ENCODE measurements around the gene SMC3. TPM values are rescaled to one million over a fixed set of nuclear protein-coding genes. Genes with fewer than 3 reads are reported as not detected.
A peak's percentile ranks its signal among the peaks of the same experiment; 100 is the strongest.

SMC3 gene
- total RNA-seq, 4 donors from 2014 or later: 16.2 to 32.4 (median 28.1) TPM

DNA sequence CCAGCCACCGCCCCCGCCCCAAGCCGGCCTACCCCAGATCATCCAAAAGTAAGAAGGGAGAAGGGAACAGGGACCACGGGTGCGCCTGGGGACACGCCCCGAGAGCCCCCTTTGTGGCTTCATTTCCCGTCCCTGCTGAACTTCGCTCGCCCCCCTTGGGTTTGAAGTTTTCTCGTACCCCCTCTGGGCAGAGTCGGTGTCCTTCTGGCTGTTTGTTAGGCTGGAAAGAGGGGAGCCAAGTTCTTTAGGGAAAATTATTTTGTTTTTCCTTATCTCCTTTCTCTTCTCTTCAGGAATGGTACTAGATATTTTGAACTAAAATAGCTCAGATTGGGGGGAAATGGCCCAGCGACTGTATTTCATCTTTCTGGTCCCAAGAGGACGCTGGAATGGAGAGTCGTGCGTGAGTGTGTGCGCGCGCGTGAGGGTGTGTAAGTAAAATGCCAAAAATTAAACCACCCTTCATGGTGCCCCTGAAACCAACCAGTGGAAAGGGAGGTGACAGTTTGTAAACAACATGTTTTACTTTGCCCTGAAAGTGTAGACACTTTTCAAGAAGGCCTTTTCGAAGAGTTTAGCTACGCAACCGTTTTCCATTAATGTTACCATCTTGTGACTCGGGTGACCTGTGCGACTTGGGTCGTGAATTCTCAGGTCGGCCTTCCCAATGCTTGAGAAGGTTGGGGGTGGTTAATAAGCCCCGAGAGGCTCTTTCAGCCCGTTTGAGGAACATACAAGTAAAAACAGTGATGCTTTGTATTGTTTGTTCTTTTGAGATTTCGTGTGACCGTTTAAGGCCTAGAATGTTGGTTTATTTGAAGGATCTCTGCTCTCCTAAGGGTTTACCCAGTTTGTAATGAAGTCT, 77.3 kb downstream of the SMC3 start:
- no peak for DNase-seq
- peaks cover 14 to 22% (median 18%) of the 10 kb centered on the region in 3 donors for H3K4me1 ChIP-seq
- no peak overlapping the region for H3K27ac ChIP-seq
- H3K4me3 ChIP-seq: peak overlapping the region; percentile 35 to 80 (median 50)
- H3K27me3 ChIP-seq: peaks cover 0 to 93% (median 15%) of the 10 kb centered on the region in 4 donors
- intact Hi-C loops (cut with DNase I): no loop called here
- TF ChIP-seq POLR2A (IDR thresholded peaks at IDR 0.05): no peak
- no peaks in the 10 kb centered on the region for H3K36me3 ChIP-seq
- 52 to 70% methylated on average over 22 to 28 of the region's 31 CpGs for WGBS, 2 donors
- H3K9me3 ChIP-seq: no peaks in the 10 kb centered on the region

DNA sequence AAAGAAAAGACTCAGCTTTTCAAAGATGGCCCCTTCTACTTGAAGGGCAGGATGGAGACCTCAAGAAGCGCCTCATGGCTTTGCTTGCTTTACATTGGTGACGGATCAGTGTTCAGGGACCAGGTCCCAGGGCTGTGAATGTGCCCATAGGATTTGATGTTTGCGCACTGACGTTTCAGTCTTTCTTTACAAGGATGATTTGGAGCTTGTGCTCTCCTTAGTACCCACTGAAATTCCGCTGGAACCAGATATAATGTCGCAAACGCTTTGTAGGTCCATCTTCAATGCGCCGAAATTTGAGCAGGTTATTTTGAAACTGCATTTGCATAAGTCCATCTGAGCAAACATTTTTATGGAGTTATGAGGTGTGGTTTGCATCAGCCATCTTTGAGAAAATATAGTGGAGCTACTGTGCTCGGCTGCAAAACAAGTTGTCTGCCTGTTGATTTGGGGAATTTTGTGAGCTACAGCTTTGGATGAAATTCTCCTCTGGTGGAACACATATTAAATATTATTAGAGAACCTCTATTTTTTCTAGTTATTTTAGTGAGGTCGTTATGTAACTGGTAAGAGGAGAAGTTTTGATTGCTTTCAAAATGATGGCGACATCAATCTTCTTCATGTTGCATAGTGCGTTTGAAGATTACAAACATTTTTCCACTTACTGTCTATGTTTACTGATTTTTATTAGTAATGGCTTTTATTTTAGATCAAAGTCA, 79.1 kb downstream of the SMC3 start:
- no peak for DNase-seq
- Histone ChIP-seq H3K27me3 (peaks cover 0 to 95% (median 15%) of the 10 kb centered on the region in 4 donors), H3K9me3 (no peaks in the 10 kb centered on the region), H3K36me3 (no peaks in the 10 kb centered on the region), H3K4me1 (peaks cover 14 to 22% (median 18%) of the 10 kb centered on the region in 3 donors), H3K27ac (no peak overlapping the region), H3K4me3 (no peak overlapping the region)
- intact Hi-C loops (cut with DNase I): no loop called here
- TF ChIP-seq, protein P1, sequence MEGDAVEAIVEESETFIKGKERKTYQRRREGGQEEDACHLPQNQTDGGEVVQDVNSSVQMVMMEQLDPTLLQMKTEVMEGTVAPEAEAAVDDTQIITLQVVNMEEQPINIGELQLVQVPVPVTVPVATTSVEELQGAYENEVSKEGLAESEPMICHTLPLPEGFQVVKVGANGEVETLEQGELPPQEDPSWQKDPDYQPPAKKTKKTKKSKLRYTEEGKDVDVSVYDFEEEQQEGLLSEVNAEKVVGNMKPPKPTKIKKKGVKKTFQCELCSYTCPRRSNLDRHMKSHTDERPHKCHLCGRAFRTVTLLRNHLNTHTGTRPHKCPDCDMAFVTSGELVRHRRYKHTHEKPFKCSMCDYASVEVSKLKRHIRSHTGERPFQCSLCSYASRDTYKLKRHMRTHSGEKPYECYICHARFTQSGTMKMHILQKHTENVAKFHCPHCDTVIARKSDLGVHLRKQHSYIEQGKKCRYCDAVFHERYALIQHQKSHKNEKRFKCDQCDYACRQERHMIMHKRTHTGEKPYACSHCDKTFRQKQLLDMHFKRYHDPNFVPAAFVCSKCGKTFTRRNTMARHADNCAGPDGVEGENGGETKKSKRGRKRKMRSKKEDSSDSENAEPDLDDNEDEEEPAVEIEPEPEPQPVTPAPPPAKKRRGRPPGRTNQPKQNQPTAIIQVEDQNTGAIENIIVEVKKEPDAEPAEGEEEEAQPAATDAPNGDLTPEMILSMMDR (IDR thresholded peaks at IDR 0.05): no peak
- TF ChIP-seq POLR2A (IDR thresholded peaks at IDR 0.05): no peak
- 77 to 81% methylated on average over 13 of the region's 13 CpGs for WGBS, 2 donors

DNA sequence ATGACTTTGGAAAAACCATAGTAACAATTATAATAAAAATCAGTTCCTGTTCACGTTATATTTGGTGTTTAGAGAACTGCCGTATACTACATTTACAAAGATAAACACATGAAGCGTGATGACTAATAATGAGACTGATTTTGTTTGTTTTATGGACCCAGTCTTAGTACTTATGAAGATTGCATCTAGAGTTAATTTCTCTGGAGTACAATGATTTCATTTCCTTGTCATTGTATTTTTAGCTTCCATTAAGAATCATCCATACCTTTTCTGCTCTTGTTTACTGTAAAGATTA, 79.6 kb downstream of the SMC3 start:
- intact Hi-C loops (cut with DNase I): no loop called here
- WGBS, 2 donors: 51 to 63% methylated on average over 3 of the region's 3 CpGs
- Histone ChIP-seq H3K27ac (no peak overlapping the region), H3K4me3 (no peak overlapping the region), H3K4me1 (peaks cover 14 to 22% (median 18%) of the 10 kb centered on the region in 3 donors), H3K36me3 (no peaks in the 10 kb centered on the region), H3K27me3 (peaks cover 0 to 90% (median 15%) of the 10 kb centered on the region in 4 donors), H3K9me3 (no peaks in the 10 kb centered on the region)
- DNase-seq: no peak
- TF ChIP-seq, protein P1 (IDR thresholded peaks at IDR 0.05): no peak
- no peak for TF ChIP-seq POLR2A (IDR thresholded peaks at IDR 0.05)

DNA sequence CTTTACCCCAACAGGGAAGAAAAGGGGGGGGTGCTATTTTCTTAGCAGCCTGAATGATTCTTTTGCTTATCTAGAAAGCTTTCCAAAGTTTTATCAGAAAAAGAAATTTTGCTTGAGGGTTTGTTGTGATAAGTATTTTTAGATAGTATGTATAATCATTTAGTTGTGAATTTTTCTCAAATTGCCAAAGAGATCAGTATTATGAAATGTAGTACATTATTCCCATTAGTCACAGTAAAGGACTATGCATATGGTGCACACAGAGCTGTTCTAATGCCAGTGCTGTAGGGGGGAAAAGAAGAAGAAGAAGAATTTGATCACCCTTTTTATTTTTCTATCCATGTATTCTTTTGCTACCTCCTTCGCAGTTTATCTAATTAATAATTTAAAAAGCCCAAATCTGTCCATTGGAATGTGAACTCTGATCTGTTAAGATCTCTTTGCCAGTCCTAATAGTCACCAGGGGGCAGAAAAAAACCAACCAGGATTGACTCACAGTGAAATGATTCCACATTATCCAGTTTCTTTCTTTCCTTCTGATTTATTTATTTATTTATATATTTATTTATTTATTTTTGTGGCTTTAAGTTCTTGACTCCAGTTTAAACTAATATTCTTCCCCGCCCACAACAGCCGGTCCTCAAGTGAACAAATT, 81.3 kb downstream of the SMC3 start:
- Histone ChIP-seq H3K4me3 (no peak overlapping the region), H3K4me1 (peaks cover 8 to 12% (median 9%) of the 10 kb centered on the region in 3 donors), H3K27me3 (peaks cover 0 to 85% (median 14%) of the 10 kb centered on the region in 4 donors), H3K36me3 (no peaks in the 10 kb centered on the region), H3K9me3 (no peaks in the 10 kb centered on the region), H3K27ac (no peak overlapping the region)
- intact Hi-C loops (cut with DNase I): no loop called here
- no peak for DNase-seq
- TF ChIP-seq, protein P1 (IDR thresholded peaks at IDR 0.05): no peak
- no peak for TF ChIP-seq POLR2A (IDR thresholded peaks at IDR 0.05)
- WGBS, 2 donors: 80 to 87% methylated on average over 3 of the region's 3 CpGs

DNA sequence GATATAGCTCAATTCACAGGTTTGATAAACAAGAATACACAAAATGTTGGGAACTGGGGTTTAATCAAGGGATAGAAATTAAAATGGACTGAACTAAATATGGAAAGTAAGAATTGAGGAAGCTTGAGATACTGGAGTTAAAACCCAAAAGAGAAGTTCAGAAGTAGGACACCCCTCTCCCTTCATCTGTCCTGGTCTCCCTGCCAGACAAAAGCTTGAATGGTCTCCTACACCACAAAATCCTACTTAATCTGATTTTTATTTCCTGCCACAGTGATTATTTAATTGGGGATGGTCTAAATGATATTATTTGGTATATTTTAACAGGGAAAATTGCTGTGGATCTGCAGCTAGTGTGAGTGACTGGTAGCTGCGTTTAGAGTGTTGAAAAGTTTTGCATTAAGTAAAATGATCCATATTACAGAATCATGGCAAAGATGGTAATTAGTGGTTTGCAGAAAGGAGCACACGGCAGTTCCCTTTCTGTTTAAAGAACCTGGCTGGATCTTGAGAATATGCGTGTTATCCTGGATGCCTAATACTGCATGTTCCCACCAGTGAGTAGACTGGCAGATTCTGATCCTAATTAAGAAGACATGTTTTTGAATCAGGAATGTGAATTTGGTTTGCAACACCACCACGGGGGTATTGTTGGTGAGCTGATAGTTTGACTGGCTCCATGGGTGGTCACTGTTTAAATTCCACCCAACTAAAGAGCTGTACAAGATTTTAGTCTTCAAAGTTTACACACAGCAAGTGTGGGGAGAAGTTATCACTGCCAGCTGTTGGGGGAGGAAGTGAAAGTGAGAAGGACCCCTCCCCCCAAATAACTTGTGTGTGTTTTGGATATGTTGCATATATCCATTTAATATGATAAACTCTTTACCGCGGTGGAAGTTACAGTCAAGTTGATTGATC, 82.1 kb downstream of the SMC3 start:
- Histone ChIP-seq H3K27ac (no peak overlapping the region), H3K4me1 (peaks cover 0 to 4% (median 1%) of the 10 kb centered on the region in 3 donors), H3K9me3 (no peaks in the 10 kb centered on the region), H3K36me3 (no peaks in the 10 kb centered on the region), H3K27me3 (peaks cover 0 to 82% (median 10%) of the 10 kb centered on the region in 4 donors), H3K4me3 (no peak overlapping the region)
- no peak for DNase-seq
- no peak for TF ChIP-seq POLR2A (IDR thresholded peaks at IDR 0.05)
- TF ChIP-seq, protein P1 (IDR thresholded peaks at IDR 0.05): no peak
- 63 to 71% methylated on average over 6 of the region's 6 CpGs for WGBS, 2 donors
- intact Hi-C loops (cut with DNase I): no loop called here

Measured in esophagus squamous epithelium (tissue), 5 donors.